PFSK-1 (cell line): ENCODE results near the gene NAA80.

Source experiments
- FOXP2 ChIP-seq: optimal IDR thresholded peaks from 2 replicates; pipeline ENCODE3; 2011; ENCODE audit warnings: borderline replicate concordance, control low read depth, inconsistent platforms; ENCODE audit not compliant: insufficient read depth; ENCODE audit errors: extremely low read length, extremely low read depth
- POLR2AphosphoS5 ChIP-seq: IDR thresholded peaks from 2 replicates; pipeline ENCODE4 v1.6.1; 2012; ENCODE audit warnings: low read depth, mild to moderate bottlenecking, control low read depth, low read length, moderate library complexity
- REST ChIP-seq, 2 experiments: IDR thresholded peaks; 2 replicates each; pipeline versions ENCODE4 v1.6.1 to v1.8.0; 2011 to 2012; ENCODE audit warnings: low read depth in 2 of 2, low read length in 2 of 2, control low read depth in 1 of 2, inconsistent platforms in 1 of 2, mild to moderate bottlenecking in 1 of 2, moderate library complexity in 1 of 2; ENCODE audit not compliant: insufficient read depth in 1 of 2
- SIN3A ChIP-seq: IDR thresholded peaks from 2 replicates; pipeline ENCODE4 v1.6.1; 2012; ENCODE audit warnings: mild to moderate bottlenecking, low read length, moderate library complexity, borderline replicate concordance; ENCODE audit not compliant: insufficient read depth
- TAF1 ChIP-seq: IDR thresholded peaks from 2 replicates; pipeline ENCODE4 v1.6.1; 2012; ENCODE audit warnings: low read length, control low read depth, borderline replicate concordance; ENCODE audit not compliant: insufficient read depth

NAA80 gene

GRCh38 chr3:50250514-50250913, 48.7 kb downstream of the NAA80 start:
- TF ChIP-seq TAF1 (no peak), POLR2AphosphoS5 (no peak), FOXP2 (no peak), REST (IDR thresholded peaks at IDR 0.05; ENCODE audit: insufficient read depth in 1 of 2, low read depth in 2 of 2, low read length in 2 of 2) (no peak), SIN3A (no peak)

GRCh38 chr3:50249457-50249856, 49.7 kb downstream of the NAA80 start:
- no peak for TF ChIP-seq SIN3A
- no peak for TF ChIP-seq FOXP2
- no peak for TF ChIP-seq TAF1
- TF ChIP-seq REST (IDR thresholded peaks at IDR 0.05; ENCODE audit: insufficient read depth in 1 of 2, low read depth in 2 of 2, low read length in 2 of 2) = no peak
- no peak for TF ChIP-seq POLR2AphosphoS5

- TF ChIP-seq SIN3A = no peak
- TF ChIP-seq REST (IDR thresholded peaks at IDR 0.05; ENCODE audit: insufficient read depth in 1 of 2, low read depth in 2 of 2, low read length in 2 of 2) = no peak
Observed at GRCh38 chr3:50248387-50248786, 50.8 kb downstream of the NAA80 start.

GRCh38 chr3:50246517-50246954, 52.7 kb downstream of the NAA80 start:
- TF ChIP-seq SIN3A (0 out of 2 replicates have a peak, but pooled peaks have one; percentile 58), REST (IDR thresholded peaks at IDR 0.05; ENCODE audit: insufficient read depth in 1 of 2, low read depth in 2 of 2, low read length in 2 of 2) (no peak)
